ENCODE measurements around the gene PTTG2.

GRCh38 chr4:38003628-38004027, 43.4 kb downstream of the PTTG2 start:
- TF ChIP-seq ATF1 (CRISPR knock-in tag; IDR thresholded peaks at IDR 0.05) (no peak), IRF2 (CRISPR knock-in tag; IDR thresholded peaks at IDR 0.05; ENCODE audit: borderline replicate concordance, low read depth) (no peak), TEAD4 (CRISPR knock-in tag; IDR thresholded peaks at IDR 0.05) (no peak), FOXP1 (CRISPR knock-in tag; IDR thresholded peaks at IDR 0.05; ENCODE audit: borderline replicate concordance) (no peak), NFYB (CRISPR knock-in tag; conservative IDR thresholded peaks at IDR 0.05; ENCODE audit: low read depth) (no peak), E2F5 (CRISPR knock-in tag; IDR thresholded peaks at IDR 0.05) (no peak), CTCF (IDR thresholded peaks at IDR 0.05) (no peak), E2F4 (CRISPR knock-in tag; IDR thresholded peaks at IDR 0.05; ENCODE audit: borderline replicate concordance, low read depth) (no peak), CBFB (CRISPR knock-in tag; IDR thresholded peaks at IDR 0.05; ENCODE audit: low read depth) (no peak), MAX (CRISPR knock-in tag; IDR thresholded peaks at IDR 0.05) (no peak), USF1 (CRISPR knock-in tag; IDR thresholded peaks at IDR 0.05) (no peak)
